ENCODE results near the gene UMPS. TPM values are rescaled to one million over a fixed set of nuclear protein-coding genes. Genes with fewer than 3 reads are reported as not detected.

The UMPS gene
- total and polyA plus RNA-seq, 9 of the 15 experiments (the other 6 are each of a cell fraction or from before 2014, with no cell fraction given) = 28.9 to 91.0 (median 45.9) TPM

- TF ChIP-seq ZNF318 (IDR thresholded peaks at IDR 0.05; ENCODE audit: borderline replicate concordance in 1 of 2, low read depth in 1 of 2) = no peak
- TF ChIP-seq DEAF1 (CRISPR knock-in tag; IDR thresholded peaks at IDR 0.05) = peak; percentile 85
- TF ChIP-seq ZNF133 (CRISPR knock-in tag; IDR thresholded peaks at IDR 0.05) = no peak
- no peak for TF ChIP-seq SETDB1 (IDR thresholded peaks at IDR 0.05; ENCODE audit: low read length)
- peak; percentile 55; the same call in 1 of the 2 replicates for TF ChIP-seq STAG1 (CRISPR knock-in tag; IDR thresholded peaks at IDR 0.05; ENCODE audit: borderline replicate concordance)
- peak; percentile 91 for TF ChIP-seq SMC3 (conservative IDR thresholded peaks at IDR 0.05; ENCODE audit: insufficient read depth, low read depth, low read length)
- TF ChIP-seq FOSL1 (tag; conservative IDR thresholded peaks at IDR 0.05) = no peak
- TF ChIP-seq HLTF (IDR thresholded peaks at IDR 0.05) = no peak
- TF ChIP-seq ETS1 (conservative IDR thresholded peaks at IDR 0.05; ENCODE audit: control insufficient read depth, low read depth, low read length) = no peak
- TF ChIP-seq ZSCAN29 (IDR thresholded peaks at IDR 0.05) = peak; percentile 80; the same call in 1 of the 2 replicates
- no peak for TF ChIP-seq ZBTB49 (CRISPR knock-in tag; IDR thresholded peaks at IDR 0.05; ENCODE audit: borderline replicate concordance)
Observed at GRCh38 chr3:124688581-124689454, 41.4 kb upstream of the UMPS start (continued).
